HepG2 (cell line): Measurements from ENCODE around the gene DDX4.

Experiments used
- CTCF ChIP-seq: sonication (generic); formaldehyde crosslinking; IDR thresholded peaks from 2 replicates; pipeline ENCODE4 v1.5.0; 2020; ENCODE audit warnings: mild to moderate bottlenecking, missing genetic modification reagents, moderate library complexity
- GABPB1 ChIP-seq: IDR thresholded peaks from 2 replicates; pipeline ENCODE4 v1.6.1; 2016; ENCODE audit warnings: mild to moderate bottlenecking, missing genetic modification reagents, moderate library complexity, missing compliant biosample characterization
- HMG20B ChIP-seq: conservative IDR thresholded peaks from 2 replicates; pipeline ENCODE4 v1.6.1; 2016; ENCODE audit warnings: missing genetic modification reagents, missing compliant biosample characterization
- SIN3A ChIP-seq: IDR thresholded peaks from 2 replicates; pipeline ENCODE4 v1.6.1; 2011; ENCODE audit warnings: low read depth, mild to moderate bottlenecking, control low read depth, low read length, borderline replicate concordance
- TOE1 ChIP-seq: sonication (generic); formaldehyde crosslinking; IDR thresholded peaks from 2 replicates; pipeline ENCODE4 v1.4.0; 2020; ENCODE audit warnings: mild to moderate bottlenecking, missing genetic modification reagents
- XRCC5 ChIP-seq: fragments of 200-400 bp; formaldehyde crosslinking; optimal IDR thresholded peaks from 2 replicates; pipeline ENCODE3; 2017; ENCODE audit warnings: mild to moderate bottlenecking, low read length
- ZNF251 ChIP-seq: sonication (generic); formaldehyde crosslinking; IDR thresholded peaks from 2 replicates; pipeline ENCODE4 v1.9.0; 2021; ENCODE audit warnings: mild to moderate bottlenecking, missing genetic modification reagents

GRCh38 chr5:55768279-55768678 lies 30.4 kb downstream of the DDX4 start:
- TF ChIP-seq CTCF (no peak), ZNF251 (no peak), GABPB1 (CRISPR knock-in tag) (no peak), HMG20B (CRISPR knock-in tag) (no peak), XRCC5 (no peak), TOE1 (no peak), SIN3A (no peak)
